HepG2 (cell line): ENCODE measurements around the gene RRN3. TPM values are rescaled to one million over a fixed set of nuclear protein-coding genes. Genes with fewer than 3 reads are reported as not detected.

Source experiments
- BCL3 ChIP-seq: sonication (generic); formaldehyde crosslinking; IDR thresholded peaks from 2 replicates; pipeline ENCODE4 v1.5.1; 2020; ENCODE audit warnings: mild to moderate bottlenecking, missing genetic modification reagents, moderate library complexity
- CREB1 ChIP-seq, 2 experiments: fragments of 450-650 bp in 1 of 2; IDR thresholded peaks; 2 replicates each; pipeline ENCODE4 v1.6.1; 2016 to 2017; ENCODE audit warnings: control low read depth in 1 of 2, mild to moderate bottlenecking in 1 of 2, missing compliant biosample characterization in 1 of 2, missing genetic modification characterization in 1 of 2
- ELF3 ChIP-seq: IDR thresholded peaks from 2 replicates; pipeline ENCODE4 v1.6.1; 2016; ENCODE audit warnings: missing genetic modification reagents, missing compliant biosample characterization
- FOXC1 ChIP-seq: sonication (generic); formaldehyde crosslinking; IDR thresholded peaks from 2 replicates; pipeline ENCODE4 v1.8.0; 2022; ENCODE audit warnings: mild to moderate bottlenecking, missing genetic modification reagents, borderline replicate concordance
- MAZ ChIP-seq, 2 experiments: sonication (generic) in 1 of 2; formaldehyde crosslinking in 1 of 2; IDR thresholded peaks; 2 replicates each; pipeline versions ENCODE4 v1.5.0 to v1.6.1; 2012 to 2020; ENCODE audit warnings: low read depth in 2 of 2, mild to moderate bottlenecking in 2 of 2, borderline replicate concordance in 1 of 2, improper control_type of control experiment in 1 of 2, low read length in 1 of 2, missing genetic modification reagents in 1 of 2, moderate library complexity in 1 of 2
- MED1 ChIP-seq: sonication (generic); formaldehyde crosslinking; IDR thresholded peaks from 2 replicates; pipeline ENCODE4 v1.4.0; 2020; ENCODE audit warnings: missing genetic modification reagents
- RXRA ChIP-seq: sonication (generic); formaldehyde crosslinking; IDR thresholded peaks from 2 replicates; pipeline ENCODE4 v1.5.1; 2020; ENCODE audit warnings: missing genetic modification reagents
- TFAP4 ChIP-seq: sonication (generic); IDR thresholded peaks from 2 replicates; pipeline ENCODE4 v1.6.1; 2016; ENCODE audit warnings: low read depth, borderline replicate concordance
- TFDP1 ChIP-seq: IDR thresholded peaks from 2 replicates; pipeline ENCODE4 v1.6.1; 2016; ENCODE audit warnings: missing compliant biosample characterization, missing genetic modification reagents, borderline replicate concordance
- TFDP2 ChIP-seq: sonication (generic); formaldehyde crosslinking; IDR thresholded peaks from 2 replicates; pipeline ENCODE4 v1.4.0; 2020; ENCODE audit warnings: missing genetic modification reagents
- THYN1 ChIP-seq: sonication (generic); formaldehyde crosslinking; IDR thresholded peaks from 2 replicates; pipeline ENCODE4 v1.8.1; 2023; ENCODE audit warnings: low read depth, mild to moderate bottlenecking, moderate library complexity, missing genetic modification reagents, borderline replicate concordance
- YY1 ChIP-seq: IDR thresholded peaks from 2 replicates; pipeline ENCODE4 v1.6.1; 2011; ENCODE audit warnings: low read length, low read depth, moderate library complexity, mild to moderate bottlenecking; ENCODE audit not compliant: insufficient read depth, insufficient replicate concordance
- ZBTB33 ChIP-seq: sonication (generic); formaldehyde crosslinking; IDR thresholded peaks from 2 replicates; pipeline ENCODE4 v1.4.0; 2020; ENCODE audit warnings: missing genetic modification reagents
- ZKSCAN1 ChIP-seq: fragments of 150-350 bp; IDR thresholded peaks from 2 replicates; pipeline ENCODE4 v1.6.1; 2014; ENCODE audit warnings: low read length
- ZNF205 ChIP-seq: IDR thresholded peaks from 2 replicates; pipeline ENCODE4 v1.6.1; 2018; ENCODE audit warnings: missing biosample characterization, missing genetic modification reagents
- ZNF501 ChIP-seq: sonication (generic); formaldehyde crosslinking; IDR thresholded peaks from 2 replicates; pipeline ENCODE4 v1.5.1; 2020; ENCODE audit warnings: mild to moderate bottlenecking, moderate library complexity, missing genetic modification reagents
- ZNF572 ChIP-seq: sonication (generic); formaldehyde crosslinking; IDR thresholded peaks from 2 replicates; pipeline ENCODE4 v1.5.1; 2020; ENCODE audit warnings: mild to moderate bottlenecking, missing genetic modification reagents
- ZNF607 ChIP-seq: sonication (generic); formaldehyde crosslinking; IDR thresholded peaks from 2 replicates; pipeline ENCODE4 v1.5.1; 2020; ENCODE audit warnings: missing genetic modification reagents, mild to moderate bottlenecking, borderline replicate concordance
- ZNF616 ChIP-seq: sonication (generic); formaldehyde crosslinking; IDR thresholded peaks from 2 replicates; pipeline ENCODE4 v1.5.0; 2020; ENCODE audit warnings: low read depth, mild to moderate bottlenecking, missing genetic modification reagents
- ZSCAN9 ChIP-seq: IDR thresholded peaks from 2 replicates; pipeline ENCODE4 v1.6.1; 2016; ENCODE audit warnings: borderline replicate concordance
- polyA plus RNA-seq, 8 experiments: library from polyadenylated mRNA; depleted of rRNA in 3 of 8; stranded (reverse) in 7 of 8; unstranded in 1 of 8; fragments of >200 nt; fragmentation: Illumina TruSeq in 4 of 8; extraction: Trizol in 4 of 8; gene quantifications; 2 replicates each; pipeline versions ENCODE4 v1.2.1 to v1.2.3, GENCODE V29; 2011 to 2016; ENCODE audit warnings: low read depth in 4 of 8, missing spikeins in 1 of 8, mixed read lengths in 1 of 8; ENCODE audit not compliant: insufficient read depth in 1 of 8
- total RNA-seq, 5 experiments: library from RNA; depleted of rRNA; stranded (reverse); fragments of >200 nt; fragmentation: Illumina TruSeq; extraction: Trizol; gene quantifications; 2 replicates each; pipeline ENCODE4 v1.2.3, GENCODE V29; 2016; ENCODE audit warnings: low read depth in 1 of 5
- TF ChIP-seq, protein P1 (sequence below): sonication (generic); formaldehyde crosslinking; IDR thresholded peaks from 2 replicates; pipeline ENCODE4 v1.4.0; 2020; ENCODE audit warnings: mild to moderate bottlenecking, missing genetic modification reagents

RRN3 gene
- total and polyA plus RNA-seq, 2 of the 13 experiments (the other 11 are each of a cell fraction or from before 2014, with no cell fraction given): 45.8 to 67.0 TPM

GRCh38 chr16:15093955-15094827, at the start of gene RRN3 (continued):
- peak; percentile 83 for TF ChIP-seq ZNF572
- peak; percentile 80 for TF ChIP-seq CREB1 (IDR thresholded peaks at IDR 0.05)
- peak; percentile 93 for TF ChIP-seq CREB1 (CRISPR knock-in tag; IDR thresholded peaks at IDR 0.05)
- TF ChIP-seq, protein P1, sequence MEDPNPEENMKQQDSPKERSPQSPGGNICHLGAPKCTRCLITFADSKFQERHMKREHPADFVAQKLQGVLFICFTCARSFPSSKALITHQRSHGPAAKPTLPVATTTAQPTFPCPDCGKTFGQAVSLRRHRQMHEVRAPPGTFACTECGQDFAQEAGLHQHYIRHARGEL: peak; percentile 65; the same call in 1 of the 2 replicates
- peak; percentile 81 for TF ChIP-seq FOXC1 (CRISPR knock-in tag)
- TF ChIP-seq ELF3 (CRISPR knock-in tag): peak; percentile 90
- TF ChIP-seq RXRA (CRISPR knock-in tag): peak; percentile 96
- peak; percentile 47; the same call in 1 of the 2 replicates for TF ChIP-seq ZNF616 (CRISPR knock-in tag)
- TF ChIP-seq BCL3 (CRISPR knock-in tag): peak; percentile 94
- 0 out of 2 replicates have a peak, but pooled peaks have one; percentile 26 for TF ChIP-seq ZKSCAN1
- peak; percentile 91 for TF ChIP-seq ZNF607 (CRISPR knock-in tag)
- peak; percentile 86 for TF ChIP-seq TFDP2 (CRISPR knock-in tag)
- peak; percentile 53; the same call in 1 of the 2 replicates for TF ChIP-seq MAZ (IDR thresholded peaks at IDR 0.05; ENCODE audit: borderline replicate concordance, low read depth, low read length)
- TF ChIP-seq MAZ (CRISPR knock-in tag; IDR thresholded peaks at IDR 0.05; ENCODE audit: low read depth): peak; percentile 89
- peak; percentile 33; the same call in 1 of the 2 replicates for TF ChIP-seq TFAP4
- peak; percentile 69 for TF ChIP-seq ZBTB33
- TF ChIP-seq TFDP1 (CRISPR knock-in tag): peak; percentile 88
- 0 out of 2 replicates have a peak, but pooled peaks have one; percentile 40 for TF ChIP-seq THYN1 (CRISPR knock-in tag)
- peak; percentile 92 for TF ChIP-seq ZNF205 (CRISPR knock-in tag)
- peak; percentile 77 for TF ChIP-seq MED1 (CRISPR knock-in tag)
- TF ChIP-seq YY1: peak; percentile 92
- peak; percentile 92; the same call in 1 of the 2 replicates for TF ChIP-seq ZSCAN9 (CRISPR knock-in tag)
- TF ChIP-seq ZNF501 (CRISPR knock-in tag): peak; percentile 99
